Loucy (cell line): Measurements from ENCODE around the gene LTK.

Source experiments
- H2AFZ ChIP-seq: fragments of 200-600 bp; sonication (generic); 2 replicates; pipeline ENCODE4 v1.6.0; 2016; ENCODE audit warnings: antibody characterized with exemption, mild to moderate bottlenecking, low read length, moderate library complexity
- H3F3A ChIP-seq: fragments of 200-600 bp; 2 replicates; pipeline ENCODE4 v1.6.0; 2016; ENCODE audit warnings: antibody characterized with exemption, low read depth, mild to moderate bottlenecking
- H3K27me3 ChIP-seq: fragments of 200-600 bp; sonication (generic); 2 replicates; pipeline ENCODE4 v1.6.1; 2014; ENCODE audit warnings: low read length, mild to moderate bottlenecking; ENCODE audit not compliant: insufficient read depth, poor library complexity, severe bottlenecking
- H3K36me3 ChIP-seq: fragments of 200-600 bp; sonication (generic); 2 replicates; pipeline ENCODE4 v1.6.1; 2016; ENCODE audit warnings: low read length; ENCODE audit not compliant: insufficient read depth
- H3K4me1 ChIP-seq: fragments of 200-600 bp; sonication (generic); 2 replicates; pipeline ENCODE4 v1.5.1; 2014; ENCODE audit warnings: low read length, mild to moderate bottlenecking; ENCODE audit not compliant: insufficient read depth, poor library complexity, severe bottlenecking
- H3K4me2 ChIP-seq: fragments of 200-600 bp; sonication (generic); 2 replicates; pipeline ENCODE4 v1.6.0; 2014; ENCODE audit warnings: antibody characterized with exemption, low read length, low read depth, mild to moderate bottlenecking; ENCODE audit not compliant: poor library complexity, severe bottlenecking
- H3K4me3 ChIP-seq: fragments of 200-600 bp; sonication (generic); 2 replicates; pipeline ENCODE4 v1.5.1; 2014; ENCODE audit warnings: low read length, mild to moderate bottlenecking, mixed read lengths; ENCODE audit not compliant: poor library complexity, severe bottlenecking
- H3K79me2 ChIP-seq: fragments of 200-600 bp; sonication (generic); 2 replicates; pipeline ENCODE4 v1.6.1; 2014; ENCODE audit warnings: low read length; ENCODE audit not compliant: insufficient read depth
- H3K9ac ChIP-seq: fragments of 200-600 bp; sonication (generic); 2 replicates; pipeline ENCODE4 v1.6.0; 2014; ENCODE audit warnings: mild to moderate bottlenecking, low read depth, low read length, moderate library complexity; ENCODE audit not compliant: poor library complexity, severe bottlenecking
- H3K9me2 ChIP-seq: fragments of 200-600 bp; sonication (generic); replicated peaks from 2 replicates; pipeline ENCODE4 v1.6.1; 2016; ENCODE audit warnings: low read depth, low read length, mixed read lengths
- H3K9me3 ChIP-seq: fragments of 200-600 bp; sonication (generic); 2 replicates; pipeline ENCODE4 v1.6.1; 2014; ENCODE audit warnings: mild to moderate bottlenecking, antibody characterized with exemption, low read length, low read depth; ENCODE audit not compliant: insufficient read depth
- H4K20me1 ChIP-seq: fragments of 200-600 bp; sonication (generic); 2 replicates; pipeline ENCODE4 v1.6.0; 2014; ENCODE audit warnings: antibody characterized with exemption, low read length, mild to moderate bottlenecking; ENCODE audit not compliant: insufficient read depth, poor library complexity, severe bottlenecking
- CTCF ChIP-seq: fragments of 200-600 bp; sonication (generic); conservative IDR thresholded peaks from 2 replicates; pipeline ENCODE4 v1.5.1; 2014; ENCODE audit warnings: mild to moderate bottlenecking, antibody characterized with exemption, low read length
- EZH2phosphoT487 ChIP-seq: fragments of 200-600 bp; IDR thresholded peaks from 2 replicates; pipeline ENCODE4 v1.6.1; 2018; ENCODE audit warnings: antibody characterized with exemption, mild to moderate bottlenecking, moderate library complexity, borderline replicate concordance

LTK gene

GRCh38 chr15:41501191-41501917 is 12.3 kb downstream of the LTK start:
- Histone ChIP-seq H3K9me3 (no peaks in the 10 kb centered on the region), H3K79me2 (no peaks in the 10 kb centered on the region), H3K9ac (no peak overlapping the region), H3F3A (no peaks in the 10 kb centered on the region), H3K9me2 (no peaks in the 10 kb centered on the region), H3K36me3 (no peaks in the 10 kb centered on the region), H3K4me2 (no peak overlapping the region), H3K4me1 (peaks cover 9% of the 10 kb centered on the region), H4K20me1 (no peaks in the 10 kb centered on the region), H3K4me3 (no peak overlapping the region), H3K27me3 (no peaks in the 10 kb centered on the region), H2AFZ (no peak overlapping the region)
- TF ChIP-seq CTCF (no peak), EZH2phosphoT487 (no peak)

- H3F3A ChIP-seq, result no peaks in the 10 kb centered on the region
- TF ChIP-seq CTCF (no peak), EZH2phosphoT487 (no peak)
- no peaks in the 10 kb centered on the region for H3K79me2 ChIP-seq
- H3K4me2 ChIP-seq, result no peak overlapping the region
- no peak overlapping the region for H3K4me3 ChIP-seq
- H2AFZ ChIP-seq, result no peak overlapping the region
- no peaks in the 10 kb centered on the region for H3K36me3 ChIP-seq
- no peak overlapping the region for H3K9ac ChIP-seq
- H4K20me1 ChIP-seq, result no peaks in the 10 kb centered on the region
- no peaks in the 10 kb centered on the region for H3K27me3 ChIP-seq
- peaks cover 9% of the 10 kb centered on the region for H3K4me1 ChIP-seq
- H3K9me3 ChIP-seq, result no peaks in the 10 kb centered on the region
- H3K9me2 ChIP-seq, result no peaks in the 10 kb centered on the region
These were observed 14.3 kb downstream of the LTK start for GRCh38 chr15:41499109-41499851.

GRCh38 chr15:41498657-41499056 is 15.0 kb downstream of the LTK start:
- Histone ChIP-seq H3K9ac (no peak overlapping the region), H3F3A (no peaks in the 10 kb centered on the region), H3K4me1 (peaks cover 3% of the 10 kb centered on the region), H3K4me3 (no peak overlapping the region), H2AFZ (no peak overlapping the region), H3K79me2 (no peaks in the 10 kb centered on the region), H3K36me3 (no peaks in the 10 kb centered on the region), H3K9me2 (no peaks in the 10 kb centered on the region), H3K9me3 (no peaks in the 10 kb centered on the region), H3K4me2 (no peak overlapping the region), H4K20me1 (no peaks in the 10 kb centered on the region), H3K27me3 (no peaks in the 10 kb centered on the region)
- TF ChIP-seq CTCF, result no peak
- no peak for TF ChIP-seq EZH2phosphoT487
